GM13976 (cell line): ENCODE measurements around the gene ROBO1.

Source experiments
- DNase-seq: peaks from one replicate; pipeline ENCODE4 v3.0.0; 2012; ENCODE audit warnings: low spot score
- CTCF ChIP-seq: IDR thresholded peaks from 2 replicates; pipeline ENCODE4 v1.5.1; 2012; ENCODE audit warnings: borderline replicate concordance, mild to moderate bottlenecking; ENCODE audit not compliant: insufficient read depth; ENCODE audit errors: extremely low read depth, missing control alignments, control extremely low read depth
- in situ Hi-C: fragments of 300-500 bp; cut with MboI; formaldehyde crosslinking; loops from one replicate; pipeline ENCODE4 v1.12.0; 2022; ENCODE audit warnings: low sequenced_read_pairs, mixed read lengths, inconsistent platforms; ENCODE audit not compliant: unreplicated experiment

Gene ROBO1

GRCh38 chr3:79368403-79368802 lies 399.4 kb downstream of the ROBO1 start:
- TF ChIP-seq CTCF = no peak
- no peak for DNase-seq
- in situ Hi-C loops = loop anchor here (25.0 kb wide), 2 partner anchors 281 to 706 kb away; no protein-coding TSS in a partner anchor

GRCh38 chr3:79367803-79368202 lies 400.0 kb downstream of the ROBO1 start:
- in situ Hi-C loops = loop anchor here (25.0 kb wide), 2 partner anchors 281 to 706 kb away; no protein-coding TSS in a partner anchor
- no peak for DNase-seq
- TF ChIP-seq CTCF = no peak

- in situ Hi-C loops = loop anchor here (25.0 kb wide), 2 partner anchors 280 to 705 kb away; no protein-coding TSS in a partner anchor
- TF ChIP-seq CTCF = no peak
- no peak for DNase-seq
Measured at GRCh38 chr3:79367066-79367465, 400.7 kb downstream of the ROBO1 start.

GRCh38 chr3:79366414-79366813 lies 401.4 kb downstream of the ROBO1 start:
- in situ Hi-C loops = loop anchor here (25.0 kb wide), 2 partner anchors 279 to 704 kb away; no protein-coding TSS in a partner anchor
- TF ChIP-seq CTCF = no peak

GRCh38 chr3:79364784-79365183 lies 403.0 kb downstream of the ROBO1 start:
- no peak for DNase-seq
- TF ChIP-seq CTCF = no peak
- in situ Hi-C loops = loop anchor here (25.0 kb wide), 2 partner anchors 277 to 702 kb away; no protein-coding TSS in a partner anchor

More at GRCh38 chr3:79366414-79366813, 401.4 kb downstream of the ROBO1 start:
- no peak for DNase-seq

- in situ Hi-C loops = loop anchor here (25.0 kb wide), 2 partner anchors 275 to 700 kb away; no protein-coding TSS in a partner anchor
- no peak for DNase-seq
- TF ChIP-seq CTCF = no peak
Measured at GRCh38 chr3:79362571-79363270, 405.1 kb downstream of the ROBO1 start.
